DOHH2 (cell line): ENCODE results near the gene MAP1LC3B2.
"Not testable (repeated sequence)": the region's sequence is repeated elsewhere in the genome, so short reads cannot be mapped to it uniquely, and the experiment has no call there.

ENCODE experiments used
- H3F3A ChIP-seq: fragments of 200-600 bp; sonication (generic), shearing (Covaris generic); 2 replicates; pipeline ENCODE4 v1.6.0; 2016; ENCODE audit warnings: antibody characterized with exemption, mild to moderate bottlenecking; ENCODE audit not compliant: control insufficient read depth, insufficient read depth
- H3K27ac ChIP-seq: fragments of 200-600 bp; sonication (generic); 2 replicates; pipeline ENCODE4 v1.5.1; 2014; ENCODE audit warnings: low read depth, mild to moderate bottlenecking, low read length, moderate library complexity
- H3K27me3 ChIP-seq: fragments of 200-600 bp; sonication (generic); 2 replicates; pipeline ENCODE4 v1.6.1; 2014; ENCODE audit warnings: mild to moderate bottlenecking, low read length, mixed read lengths; ENCODE audit not compliant: control insufficient read depth
- H3K36me3 ChIP-seq: fragments of 200-600 bp; sonication (generic); 2 replicates; pipeline ENCODE4 v1.6.1; 2014; ENCODE audit warnings: mild to moderate bottlenecking, low read length, moderate library complexity, mixed read lengths; ENCODE audit not compliant: control insufficient read depth
- H3K4me1 ChIP-seq: fragments of 200-600 bp; sonication (generic); 2 replicates; pipeline ENCODE4 v1.6.1; 2014; ENCODE audit warnings: mild to moderate bottlenecking, low read length, mixed read lengths; ENCODE audit not compliant: control insufficient read depth
- H3K4me2 ChIP-seq: fragments of 200-600 bp; sonication (generic); 2 replicates; pipeline ENCODE4 v1.6.0; 2014; ENCODE audit warnings: mild to moderate bottlenecking, low read length, moderate library complexity
- H3K4me3 ChIP-seq: fragments of 200-600 bp; sonication (generic); 2 replicates; pipeline ENCODE4 v1.5.1; 2014; ENCODE audit warnings: mild to moderate bottlenecking, low read length, mixed read lengths
- H3K79me2 ChIP-seq: fragments of 200-600 bp; sonication (generic); 2 replicates; pipeline ENCODE4 v1.6.1; 2014; ENCODE audit warnings: mild to moderate bottlenecking, low read length, mixed read lengths; ENCODE audit not compliant: control insufficient read depth
- H3K9me2 ChIP-seq: fragments of 200-600 bp; sonication (generic); replicated peaks from 2 replicates; pipeline ENCODE4 v1.6.1; 2014; ENCODE audit warnings: mild to moderate bottlenecking, low read length, mixed read lengths; ENCODE audit not compliant: control insufficient read depth
- H3K9me3 ChIP-seq: fragments of 200-600 bp; sonication (generic); 2 replicates; pipeline ENCODE4 v1.6.1; 2014; ENCODE audit warnings: antibody characterized with exemption, low read length, mixed read lengths; ENCODE audit not compliant: control insufficient read depth, insufficient read depth
- H4K20me1 ChIP-seq: fragments of 200-600 bp; sonication (generic); 2 replicates; pipeline ENCODE4 v1.6.0; 2014; ENCODE audit warnings: low read depth, mild to moderate bottlenecking, antibody characterized with exemption, low read length, moderate library complexity; ENCODE audit not compliant: control insufficient read depth, insufficient read depth
- CTCF ChIP-seq: fragments of 200-600 bp; sonication (generic); IDR thresholded peaks from one replicate; pipeline ENCODE4 v1.5.1; 2014; ENCODE audit warnings: antibody characterized with exemption, mild to moderate bottlenecking, low read depth, low read length; ENCODE audit not compliant: poor library complexity, severe bottlenecking
- EZH2phosphoT487 ChIP-seq: fragments of 200-600 bp; sonication (generic); IDR thresholded peaks from 2 replicates; pipeline ENCODE4 v1.6.1; 2017; ENCODE audit warnings: borderline replicate concordance, mild to moderate bottlenecking, antibody characterized with exemption, low read length, moderate library complexity, mixed read lengths

Gene MAP1LC3B2

GRCh38 chr12:116562090-116562489 lies 2.9 kb downstream of the MAP1LC3B2 start:
- H3K4me3 ChIP-seq = no peak overlapping the region
- H3K9me3 ChIP-seq = peaks cover 11% of the 10 kb centered on the region; the same call in 1 of the 2 replicates
- peaks cover 28% of the 10 kb centered on the region for H3K27me3 ChIP-seq
- no peaks in the 10 kb centered on the region for H4K20me1 ChIP-seq
- no peaks in the 10 kb centered on the region for H3K36me3 ChIP-seq
- no peaks in the 10 kb centered on the region for H3K79me2 ChIP-seq
- H3F3A ChIP-seq = peaks cover 11% of the 10 kb centered on the region
- H3K4me1 ChIP-seq = peaks cover 34% of the 10 kb centered on the region
- no peak overlapping the region for H3K27ac ChIP-seq
- no peaks in the 10 kb centered on the region for H3K9me2 ChIP-seq
- TF ChIP-seq CTCF = no peak
- TF ChIP-seq EZH2phosphoT487 = no peak
- H3K4me2 ChIP-seq = no peak overlapping the region

GRCh38 chr12:116563262-116563661 lies 4.1 kb downstream of the MAP1LC3B2 start:
- no peak overlapping the region for H3K4me3 ChIP-seq
- no peaks in the 10 kb centered on the region for H3K79me2 ChIP-seq
- peaks cover 32% of the 10 kb centered on the region for H3K4me1 ChIP-seq
- peaks cover 22% of the 10 kb centered on the region for H3K27me3 ChIP-seq
- no peaks in the 10 kb centered on the region for H4K20me1 ChIP-seq
- H3F3A ChIP-seq = peaks cover 11% of the 10 kb centered on the region
- no peak for TF ChIP-seq EZH2phosphoT487
- no peaks in the 10 kb centered on the region for H3K36me3 ChIP-seq
- H3K4me2 ChIP-seq = no peak overlapping the region
- no peak overlapping the region for H3K27ac ChIP-seq
- no peaks in the 10 kb centered on the region for H3K9me2 ChIP-seq
- peaks cover 11% of the 10 kb centered on the region; the same call in 1 of the 2 replicates for H3K9me3 ChIP-seq

- peaks cover 11% of the 10 kb centered on the region; the same call in 1 of the 2 replicates for H3K9me3 ChIP-seq
- H3F3A ChIP-seq = peaks cover 4% of the 10 kb centered on the region
- no peaks in the 10 kb centered on the region for H3K79me2 ChIP-seq
- peaks cover 23% of the 10 kb centered on the region for H3K4me1 ChIP-seq
- H3K27me3 ChIP-seq = peaks cover 17% of the 10 kb centered on the region
- no peak overlapping the region for H3K27ac ChIP-seq
- no peaks in the 10 kb centered on the region for H4K20me1 ChIP-seq
- H3K36me3 ChIP-seq = no peaks in the 10 kb centered on the region
- no peaks in the 10 kb centered on the region for H3K9me2 ChIP-seq
- H3K4me2 ChIP-seq = no peak overlapping the region
- no peak overlapping the region for H3K4me3 ChIP-seq
- TF ChIP-seq EZH2phosphoT487 (no peak), CTCF (no peak)
Observed at GRCh38 chr12:116564080-116564479, 4.9 kb downstream of the MAP1LC3B2 start.

- not testable (repeated sequence) for H3F3A ChIP-seq, H4K20me1 ChIP-seq, H3K4me3 ChIP-seq, H3K4me2 ChIP-seq, H3K27ac ChIP-seq, H3K9me2 ChIP-seq, H3K36me3 ChIP-seq, H3K79me2 ChIP-seq
- H3K4me1 ChIP-seq = peaks cover 13% of the 10 kb centered on the region
- H3K27me3 ChIP-seq = peaks cover 17% of the 10 kb centered on the region
- peaks cover 11% of the 10 kb centered on the region; the same call in 1 of the 2 replicates for H3K9me3 ChIP-seq
Observed at GRCh38 chr12:116565221-116565620, 6.0 kb downstream of the MAP1LC3B2 start.
